Stimulated activated naive CD8-positive, alpha-beta T cell treated with anti-CD3 and anti-CD28 coated beads, Interleukin-15, Interleukin-2, amounts not matched to agents 100 U/mL and 50 U/mL, for 24 hours (primary cell): ENCODE measurements around the gene NDFIP1.

Experiments
- ATAC-seq: fragments of 150-1000 bp; cut with Tn5 transposase; one replicate; pipeline ENCODE4 v1.10.0; 2021
- DNase-seq: peaks from one replicate; pipeline ENCODE4 v3.0.0; 2021

Gene NDFIP1

GRCh38 chr5:142119051-142119625, 10.6 kb downstream of the NDFIP1 start:
- ATAC-seq (no peak), DNase-seq (no peak)

GRCh38 chr5:142120247-142120935, 11.8 kb downstream of the NDFIP1 start:
- DNase-seq, result no peak
- no peak for ATAC-seq

DNA sequence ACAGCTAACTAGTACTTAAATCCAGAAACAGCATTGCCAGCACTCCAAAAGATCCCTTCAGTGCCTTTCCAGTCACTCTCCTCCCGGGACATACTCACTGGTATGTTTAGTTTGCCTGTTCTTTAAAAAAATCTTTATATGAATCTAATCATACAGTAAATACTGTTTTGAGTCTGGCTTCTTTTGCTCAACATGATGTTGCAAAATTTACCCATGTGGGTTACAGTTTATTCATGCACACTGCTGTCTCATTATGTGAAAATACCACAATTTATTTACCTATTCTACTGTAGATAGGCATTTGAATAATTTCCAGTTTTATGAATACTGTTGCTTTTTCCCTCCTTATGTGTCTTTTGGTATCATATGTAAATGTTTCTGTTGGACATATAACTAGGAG, 13.5 kb downstream of the NDFIP1 start:
- ATAC-seq, result no peak
- DNase-seq, result no peak

DNA sequence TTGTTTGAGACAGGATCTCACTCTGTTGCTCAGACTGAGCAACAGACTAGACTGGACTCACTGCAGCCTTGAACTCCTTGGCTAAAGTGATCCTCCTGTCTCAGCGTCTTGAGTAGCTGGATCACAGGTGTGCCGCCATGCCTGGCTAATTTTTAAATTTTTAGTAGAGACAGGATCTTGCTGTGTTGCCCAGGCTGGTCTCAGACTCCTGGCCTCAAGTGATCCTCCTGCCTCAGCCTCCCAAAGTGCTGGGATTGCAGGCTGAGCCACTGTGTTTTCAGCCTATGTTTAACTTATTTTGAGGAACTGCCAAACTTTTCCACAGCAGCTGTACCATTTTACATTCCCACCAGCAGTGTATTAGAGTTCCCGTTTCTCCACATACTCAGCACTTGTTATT, 16.8 kb downstream of the NDFIP1 start:
- DNase-seq (no peak), ATAC-seq (no peak)

- ATAC-seq (no peak), DNase-seq (no peak)
These were observed 17.4 kb downstream of the NDFIP1 start for GRCh38 chr5:142125963-142126362.

DNA sequence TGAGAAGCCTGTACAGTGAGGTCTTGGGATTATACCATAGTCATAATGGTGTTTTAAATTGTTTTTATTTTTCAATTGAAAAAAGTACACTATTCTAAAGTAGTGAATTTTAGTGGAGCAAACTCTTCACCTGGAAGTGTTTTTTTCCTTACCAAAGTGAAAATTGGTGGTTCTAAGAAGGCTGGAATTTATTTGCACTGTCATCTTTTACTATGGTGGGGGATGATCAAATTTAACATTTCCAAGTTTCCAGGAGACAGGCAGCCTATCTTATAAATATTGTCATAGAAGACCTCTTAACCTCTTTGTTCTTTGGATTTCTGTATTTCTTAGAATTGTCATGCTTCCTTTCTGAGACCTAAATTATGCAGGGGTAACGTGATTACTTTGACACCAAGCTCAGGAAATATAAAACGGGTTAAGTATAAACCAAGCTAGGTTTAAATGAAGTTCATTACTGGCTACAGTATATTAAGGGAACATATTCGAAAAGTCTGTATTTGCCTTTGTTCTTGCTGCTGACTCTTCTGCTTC, 20.2 kb downstream of the NDFIP1 start:
- DNase-seq (no peak), ATAC-seq (peak; percentile 59)

- no peak for ATAC-seq
- DNase-seq, result no peak
These were observed 21.0 kb downstream of the NDFIP1 start for GRCh38 chr5:142129446-142130066.

DNA sequence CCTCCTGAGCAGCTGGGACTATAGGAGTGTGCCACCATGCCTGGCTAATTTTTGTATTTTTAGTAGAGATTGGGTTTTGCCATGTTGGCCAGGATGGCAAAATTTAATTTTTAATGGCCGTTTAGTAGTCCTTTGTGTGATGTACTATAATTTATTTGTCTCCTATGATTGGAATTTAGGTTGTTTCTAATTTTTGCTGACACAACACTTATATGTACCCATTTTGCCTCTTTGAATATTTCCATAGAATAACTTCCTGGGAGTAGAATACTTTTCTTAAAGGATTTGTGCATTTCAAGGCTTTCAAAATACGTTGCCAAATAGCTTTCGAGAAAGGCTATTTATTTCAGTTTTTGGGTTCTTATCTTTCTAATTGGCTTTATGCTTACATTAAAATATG, 22.8 kb downstream of the NDFIP1 start:
- DNase-seq, result no peak
- ATAC-seq, result no peak

GRCh38 chr5:142132916-142133315, 24.3 kb downstream of the NDFIP1 start:
- ATAC-seq, result no peak
- DNase-seq, result no peak

GRCh38 chr5:142133330-142134206, 25.0 kb downstream of the NDFIP1 start:
- ATAC-seq (no peak), DNase-seq (no peak)

DNA sequence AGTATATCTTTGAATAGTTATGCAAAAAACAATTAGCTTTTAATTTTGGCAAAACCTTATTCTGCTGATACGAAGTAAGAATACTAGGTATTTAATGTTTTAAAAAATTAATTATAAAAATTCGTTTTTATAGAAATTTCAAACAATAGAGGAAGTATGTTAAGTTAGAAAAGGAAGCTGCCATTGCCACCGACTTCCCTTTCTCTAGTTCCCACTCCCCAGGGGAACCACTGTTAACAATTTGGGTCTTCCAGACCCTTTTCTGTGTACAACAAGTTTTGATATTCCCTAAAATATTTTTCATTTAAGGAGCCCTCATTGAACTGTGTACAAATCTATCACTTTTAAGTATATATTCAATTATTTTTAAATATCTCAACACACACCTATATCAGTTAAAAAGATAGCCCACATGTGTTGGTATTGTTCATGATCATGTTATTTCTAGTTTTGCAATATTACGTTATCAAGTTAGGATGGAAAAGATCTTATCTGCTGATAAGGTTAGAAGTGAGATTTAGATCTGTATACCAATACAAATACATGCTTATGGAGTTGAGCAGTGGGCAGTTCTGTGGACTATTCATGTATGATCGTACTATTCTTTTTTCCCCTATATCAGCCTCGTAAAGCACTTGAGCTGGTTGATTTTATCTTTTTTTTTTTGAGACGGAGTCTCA, 25.9 kb downstream of the NDFIP1 start:
- no peak for ATAC-seq
- no peak for DNase-seq

- DNase-seq (no peak), ATAC-seq (no peak)
These were observed 32.9 kb downstream of the NDFIP1 start for GRCh38 chr5:142141463-142141862.

DNA sequence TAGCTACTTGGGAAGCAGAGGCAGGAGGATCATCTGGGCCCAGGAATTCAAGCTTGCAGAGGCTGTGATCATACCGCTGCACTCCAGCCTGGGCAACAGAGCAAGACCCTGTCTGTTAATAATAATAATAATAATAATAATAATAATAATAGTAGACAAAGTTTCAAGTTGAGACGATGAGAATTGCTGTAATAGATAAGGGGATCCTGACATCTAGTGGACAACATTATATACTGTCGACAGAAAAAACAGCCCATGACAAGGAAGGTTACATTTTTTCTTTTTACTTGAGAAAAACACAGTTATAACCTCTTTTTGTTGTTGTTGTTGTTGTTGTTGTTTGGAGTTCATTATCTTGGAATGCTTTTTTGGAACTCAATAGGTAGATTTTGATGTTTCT, 35.3 kb downstream of the NDFIP1 start:
- ATAC-seq (no peak), DNase-seq (no peak)

DNA sequence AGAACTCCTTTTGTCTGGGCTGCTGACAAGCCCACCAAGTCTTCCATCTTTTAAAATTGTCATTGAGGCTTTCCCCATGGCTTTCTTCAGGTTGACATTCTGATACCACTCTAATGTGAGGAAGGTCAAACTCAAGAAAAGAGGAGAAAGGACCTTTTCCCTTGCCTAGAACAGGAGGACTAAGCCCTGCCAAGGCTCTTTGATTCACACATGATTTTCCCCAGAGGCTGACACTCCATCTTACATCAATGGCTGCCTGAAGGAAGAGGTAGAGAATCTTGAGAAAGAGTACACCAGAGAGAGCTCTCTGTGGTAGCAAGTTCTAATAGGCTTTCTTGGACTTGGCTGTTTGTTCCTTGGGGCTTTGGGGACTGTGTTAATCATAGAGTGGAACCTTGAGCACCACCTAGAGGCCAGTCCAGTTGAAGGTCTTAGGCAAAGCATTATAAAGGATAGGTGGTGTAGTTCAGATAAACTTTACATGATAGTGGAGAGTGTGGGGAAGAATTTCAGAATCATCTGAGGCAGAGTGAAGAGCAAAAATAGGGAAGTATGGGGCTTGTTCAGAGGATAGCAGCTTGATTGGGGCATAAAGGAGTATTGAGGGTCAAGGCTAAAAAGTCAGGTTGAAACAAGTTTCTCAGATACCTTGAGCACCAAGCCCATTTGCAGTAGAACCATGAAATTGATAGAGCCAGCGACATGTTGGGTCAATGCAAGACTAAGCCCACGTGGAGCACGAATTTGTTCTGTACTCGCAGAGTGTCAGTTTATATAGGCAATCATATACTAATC, 36.7 kb downstream of the NDFIP1 start:
- DNase-seq, result peak; percentile 65
- peak; percentile 79 for ATAC-seq

DNA sequence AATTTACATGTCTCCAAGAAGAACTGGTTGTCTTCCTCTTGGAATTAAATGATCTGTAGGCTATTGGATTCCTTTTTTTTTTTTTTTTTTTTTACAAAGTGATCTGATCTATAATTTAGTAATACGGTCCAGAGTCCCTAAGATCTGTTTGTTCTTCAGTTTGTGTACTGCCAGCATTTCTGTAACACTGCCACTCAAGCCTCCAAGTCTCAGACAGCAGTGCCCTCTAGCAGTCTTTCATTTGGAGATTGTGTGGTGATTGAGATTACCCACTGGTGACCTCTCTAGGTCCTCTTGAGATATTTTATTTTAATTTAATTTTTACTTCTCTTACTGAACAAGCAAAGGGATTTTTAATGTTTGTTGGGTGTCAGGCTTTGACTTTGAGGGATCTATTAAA, 40.8 kb downstream of the NDFIP1 start:
- DNase-seq (no peak), ATAC-seq (no peak)

GRCh38 chr5:142150431-142150830, 41.9 kb downstream of the NDFIP1 start:
- ATAC-seq, result no peak
- DNase-seq, result no peak

DNA sequence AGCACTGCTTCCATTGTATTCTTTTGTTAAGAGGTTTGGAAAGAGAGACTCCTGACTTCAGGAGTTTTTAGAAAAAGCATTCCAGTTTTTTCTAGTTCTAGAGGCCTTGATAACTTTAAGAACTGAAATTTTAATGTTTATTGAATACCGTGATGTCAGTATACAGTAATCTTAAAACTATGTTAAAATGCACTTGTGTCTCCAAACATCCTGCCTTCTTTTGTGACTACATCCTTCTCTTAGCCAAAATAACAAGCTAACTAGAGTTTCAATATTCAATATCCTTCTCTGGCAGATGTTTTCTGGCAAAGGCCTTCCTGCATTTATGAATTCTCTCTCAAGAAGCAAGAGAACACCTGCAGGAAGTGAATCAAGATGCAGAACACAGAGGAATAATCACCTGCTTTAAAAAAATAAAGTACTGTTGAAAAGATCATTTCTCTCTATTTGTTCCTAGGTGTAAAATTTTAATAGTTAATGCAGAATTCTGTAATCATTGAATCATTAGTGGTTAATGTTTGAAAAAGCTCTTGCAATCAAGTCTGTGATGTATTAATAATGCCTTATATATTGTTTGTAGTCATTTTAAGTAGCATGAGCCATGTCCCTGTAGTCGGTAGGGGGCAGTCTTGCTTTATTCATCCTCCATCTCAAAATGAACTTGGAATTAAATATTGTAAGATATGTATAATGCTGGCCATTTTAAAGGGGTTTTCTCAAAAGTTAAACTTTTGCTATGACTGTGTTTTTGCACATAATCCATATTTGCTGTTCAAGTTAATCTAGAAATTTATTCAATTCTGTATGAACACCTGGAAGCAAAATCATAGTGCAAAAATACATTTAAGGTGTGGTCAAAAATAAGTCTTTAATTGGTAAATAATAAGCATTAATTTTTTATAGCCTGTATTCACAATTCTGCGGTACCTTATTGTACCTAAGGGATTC, 43.1 kb downstream of the NDFIP1 start:
- DNase-seq (peak; percentile 50), ATAC-seq (no peak)

DNA sequence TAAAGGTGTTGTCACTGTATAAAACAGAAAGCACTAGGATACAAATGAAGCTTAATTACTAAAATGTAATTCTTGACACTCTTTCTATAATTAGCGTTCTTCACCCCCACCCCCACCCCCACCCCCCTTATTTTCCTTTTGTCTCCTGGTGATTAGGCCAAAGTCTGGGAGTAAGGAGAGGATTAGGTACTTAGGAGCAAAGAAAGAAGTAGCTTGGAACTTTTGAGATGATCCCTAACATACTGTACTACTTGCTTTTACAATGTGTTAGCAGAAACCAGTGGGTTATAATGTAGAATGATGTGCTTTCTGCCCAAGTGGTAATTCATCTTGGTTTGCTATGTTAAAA, 43.8 kb downstream of the NDFIP1 start:
- no peak for DNase-seq
- no peak for ATAC-seq

DNA sequence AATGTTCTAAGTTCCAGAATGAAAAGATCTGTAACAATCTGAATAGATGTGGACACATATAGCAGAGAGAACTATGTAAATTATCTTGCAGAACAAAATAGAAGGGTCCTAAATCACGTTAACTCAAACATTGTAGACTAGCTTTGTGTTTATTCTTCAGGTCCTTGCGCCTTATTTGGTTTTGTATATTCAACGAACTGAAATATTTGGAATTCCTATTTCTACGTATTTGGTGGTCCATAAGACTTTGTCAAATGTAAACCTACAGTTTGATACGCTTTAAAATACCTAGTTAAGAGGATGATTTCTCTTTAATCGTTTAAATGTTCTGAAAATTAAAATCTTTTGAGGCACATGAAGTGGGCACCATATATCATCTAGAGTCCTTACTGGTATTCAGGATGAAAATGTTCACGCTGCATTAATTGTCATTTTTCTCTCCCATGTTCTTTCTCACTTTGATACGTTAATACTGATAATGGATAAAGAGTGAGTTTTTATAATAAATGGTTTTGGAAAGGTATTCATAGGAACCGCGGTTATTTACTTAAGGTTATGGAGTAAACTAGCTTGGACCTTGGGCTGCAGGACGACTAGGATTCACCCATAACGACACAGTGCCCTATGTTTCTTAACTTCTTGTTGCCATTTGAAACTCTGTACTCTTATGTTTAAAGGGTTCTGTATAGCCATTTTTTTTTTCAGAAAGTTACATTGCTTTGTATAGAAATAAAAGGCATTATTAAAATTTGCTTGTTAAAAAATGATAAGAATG, 45.3 kb downstream of the NDFIP1 start:
- ATAC-seq, result no peak
- no peak for DNase-seq
